Measurements from ENCODE around the gene GJB2. TPM values are rescaled to one million over a fixed set of nuclear protein-coding genes. Genes with fewer than 3 reads are reported as not detected.
A peak's percentile ranks its signal among the peaks of the same experiment; 100 is the strongest.

Gene GJB2
- total RNA-seq, 1 donor = 0.18 TPM

DNA sequence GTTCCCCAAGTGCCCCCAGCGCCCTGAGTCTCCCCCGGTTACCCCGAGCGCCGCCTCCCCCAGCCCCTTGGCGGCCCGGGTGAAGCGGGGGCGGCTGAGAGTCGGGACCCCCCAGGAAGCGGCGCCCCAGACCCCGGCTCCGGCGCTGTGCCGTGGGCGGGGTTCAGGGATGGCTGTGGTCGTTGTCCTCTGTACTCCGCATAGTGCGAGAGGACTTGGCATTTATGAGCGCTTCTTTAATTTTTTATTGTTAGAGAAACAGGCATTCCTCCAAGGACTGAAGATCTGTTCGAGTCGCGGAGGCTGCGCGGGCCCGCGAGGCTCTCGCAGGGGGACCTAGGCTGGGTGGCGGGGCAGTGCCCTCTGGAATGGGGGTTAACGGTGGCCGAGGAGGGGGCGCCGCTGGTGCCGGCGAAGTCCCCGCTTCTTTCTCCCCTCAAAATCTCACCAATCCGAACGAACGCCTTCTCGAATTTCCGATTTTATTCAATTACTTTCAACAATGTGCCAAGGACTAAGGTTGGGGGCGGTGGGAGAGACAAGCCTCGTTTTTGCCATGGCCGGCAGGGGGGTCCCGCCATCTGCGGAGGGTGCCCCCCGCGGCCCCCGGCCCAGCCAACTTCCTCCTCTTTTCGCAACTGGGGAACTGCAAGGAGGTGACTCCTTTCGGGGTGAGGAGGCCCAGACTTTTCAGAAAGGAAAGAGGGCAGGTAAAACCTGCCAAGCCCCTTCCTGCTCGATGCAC, 596 bp upstream of the GJB2 start:
- TF ChIP-seq, protein P1, sequence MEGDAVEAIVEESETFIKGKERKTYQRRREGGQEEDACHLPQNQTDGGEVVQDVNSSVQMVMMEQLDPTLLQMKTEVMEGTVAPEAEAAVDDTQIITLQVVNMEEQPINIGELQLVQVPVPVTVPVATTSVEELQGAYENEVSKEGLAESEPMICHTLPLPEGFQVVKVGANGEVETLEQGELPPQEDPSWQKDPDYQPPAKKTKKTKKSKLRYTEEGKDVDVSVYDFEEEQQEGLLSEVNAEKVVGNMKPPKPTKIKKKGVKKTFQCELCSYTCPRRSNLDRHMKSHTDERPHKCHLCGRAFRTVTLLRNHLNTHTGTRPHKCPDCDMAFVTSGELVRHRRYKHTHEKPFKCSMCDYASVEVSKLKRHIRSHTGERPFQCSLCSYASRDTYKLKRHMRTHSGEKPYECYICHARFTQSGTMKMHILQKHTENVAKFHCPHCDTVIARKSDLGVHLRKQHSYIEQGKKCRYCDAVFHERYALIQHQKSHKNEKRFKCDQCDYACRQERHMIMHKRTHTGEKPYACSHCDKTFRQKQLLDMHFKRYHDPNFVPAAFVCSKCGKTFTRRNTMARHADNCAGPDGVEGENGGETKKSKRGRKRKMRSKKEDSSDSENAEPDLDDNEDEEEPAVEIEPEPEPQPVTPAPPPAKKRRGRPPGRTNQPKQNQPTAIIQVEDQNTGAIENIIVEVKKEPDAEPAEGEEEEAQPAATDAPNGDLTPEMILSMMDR (IDR thresholded peaks at IDR 0.05; ENCODE audit: insufficient read depth, low read length) = no peak
- peak overlapping the region; percentile 18 for H3K4me3 ChIP-seq (ENCODE audit: low read depth, low read length)
- DNase-seq (ENCODE audit: low read depth) = peak; percentile 12

DNA sequence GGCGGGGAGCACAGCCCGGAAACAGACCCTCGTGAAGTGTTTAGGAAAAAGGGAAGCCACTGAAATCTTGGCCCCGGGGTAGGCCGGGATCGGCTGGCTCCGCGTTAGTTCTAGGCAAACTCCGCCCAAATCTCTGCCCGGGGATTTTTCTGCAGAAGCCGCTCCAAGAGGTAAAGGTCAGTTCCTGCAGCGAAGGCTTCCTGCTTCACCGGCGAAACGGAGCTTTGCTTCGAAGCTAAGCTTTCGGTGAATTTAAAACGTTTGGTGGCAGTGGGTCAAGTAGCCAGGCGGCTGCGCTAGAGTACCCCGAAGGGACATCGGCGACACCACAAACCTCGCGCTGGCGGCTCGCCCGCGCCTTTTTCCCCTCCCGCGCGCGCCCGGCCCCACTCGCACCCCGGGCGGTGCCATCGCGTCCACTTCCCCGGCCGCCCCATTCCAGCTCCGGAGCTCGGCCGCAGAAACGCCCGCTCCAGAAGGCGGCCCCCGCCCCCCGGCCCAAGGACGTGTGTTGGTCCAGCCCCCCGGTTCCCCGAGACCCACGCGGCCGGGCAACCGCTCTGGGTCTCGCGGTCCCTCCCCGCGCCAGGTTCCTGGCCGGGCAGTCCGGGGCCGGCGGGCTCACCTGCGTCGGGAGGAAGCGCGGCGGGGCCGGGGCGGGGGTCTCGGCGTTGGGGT, 441 bp downstream of the GJB2 start:
- peak overlapping the region; percentile 51 for H3K4me3 ChIP-seq (ENCODE audit: low read depth, low read length)
- TF ChIP-seq, protein P1 (IDR thresholded peaks at IDR 0.05; ENCODE audit: insufficient read depth, low read length) = no peak
- peak; percentile 10 for DNase-seq (ENCODE audit: low read depth)

DNA sequence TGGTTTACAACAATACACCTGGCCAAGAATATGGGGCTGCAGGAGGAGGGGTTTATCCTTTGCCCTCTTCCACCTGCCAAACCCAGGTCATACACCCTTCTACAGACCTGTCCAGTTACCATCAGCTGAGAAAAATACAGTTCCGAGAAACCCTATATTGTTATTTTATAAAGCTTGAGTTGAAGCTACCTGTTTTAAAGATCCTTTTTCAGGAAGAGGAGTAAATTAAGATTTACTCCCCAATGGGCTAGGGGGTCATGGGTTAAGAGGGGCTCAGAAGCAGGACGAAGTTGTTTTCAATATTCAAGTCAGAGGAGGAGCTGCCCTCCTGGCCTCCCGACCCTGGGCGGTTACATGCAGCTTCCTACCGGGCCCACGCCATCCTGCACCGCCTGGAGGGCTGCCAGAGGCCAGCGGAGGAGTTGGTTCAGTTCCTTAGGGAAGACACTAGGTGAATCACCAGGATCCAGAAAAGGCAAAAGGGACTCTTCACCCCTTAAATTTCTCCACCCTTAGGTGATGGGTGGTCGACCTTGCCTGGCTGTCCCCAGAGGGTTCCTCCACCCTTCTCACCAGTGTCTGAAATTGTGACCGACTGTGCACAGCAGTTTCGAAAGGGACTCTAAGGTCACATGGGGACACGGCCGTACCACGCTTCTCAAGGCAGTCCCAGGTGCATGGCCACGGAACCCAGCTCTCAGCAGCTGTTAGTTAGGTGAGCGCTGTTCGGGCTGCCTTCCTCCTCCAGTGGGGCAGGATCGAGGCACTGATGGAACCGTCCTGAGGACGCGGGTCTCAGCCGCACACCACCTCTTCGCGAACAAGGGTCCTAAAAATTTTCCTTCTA, 1.2 kb downstream of the GJB2 start:
- TF ChIP-seq, protein P1 (IDR thresholded peaks at IDR 0.05; ENCODE audit: insufficient read depth, low read length) = no peak
- no peak overlapping the region for H3K4me3 ChIP-seq (ENCODE audit: low read depth, low read length)
- DNase-seq (ENCODE audit: low read depth) = no peak

DNA sequence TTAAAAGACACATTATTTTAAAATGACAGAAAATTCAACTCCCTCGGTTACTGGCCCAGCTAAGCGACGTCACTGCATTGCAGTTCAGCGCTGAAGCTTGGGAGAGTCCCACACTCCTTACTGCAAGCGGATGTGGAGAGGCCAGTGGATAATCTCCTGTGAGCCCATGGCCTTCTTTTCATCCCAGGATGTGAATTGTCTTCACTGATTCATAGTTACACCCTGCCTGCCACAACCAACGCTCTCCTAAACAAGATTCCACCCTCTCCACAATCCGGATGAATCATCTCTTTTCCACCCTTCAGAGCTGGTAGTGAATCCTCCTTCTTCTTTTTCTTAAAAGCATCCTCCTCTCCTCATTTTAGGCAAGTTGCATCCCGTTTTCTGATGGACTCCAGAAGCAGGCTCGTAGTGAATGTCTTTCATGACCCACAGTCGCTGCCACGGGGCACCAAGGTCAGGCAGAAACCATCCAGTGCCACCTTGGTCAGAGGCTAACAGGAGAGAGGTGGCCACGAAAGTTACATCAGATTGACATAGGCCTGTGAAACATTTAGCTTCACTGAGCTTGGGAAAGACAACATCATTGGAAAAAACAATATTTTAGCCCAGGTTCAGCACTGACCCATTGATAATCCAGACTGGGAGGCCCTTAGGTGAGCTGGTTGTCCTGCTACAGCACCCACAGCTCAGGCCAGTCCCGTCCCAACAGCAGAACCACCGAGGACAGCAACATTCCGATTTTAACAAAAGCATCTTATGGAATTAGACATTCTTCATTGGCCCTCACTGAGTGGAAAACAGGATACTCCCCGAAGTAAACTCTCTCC, 2.0 kb downstream of the GJB2 start:
- TF ChIP-seq, protein P1 (IDR thresholded peaks at IDR 0.05; ENCODE audit: insufficient read depth, low read length) = no peak
- DNase-seq (ENCODE audit: low read depth) = peak; percentile 51
- no peak overlapping the region for H3K4me3 ChIP-seq (ENCODE audit: low read depth, low read length)

DNA sequence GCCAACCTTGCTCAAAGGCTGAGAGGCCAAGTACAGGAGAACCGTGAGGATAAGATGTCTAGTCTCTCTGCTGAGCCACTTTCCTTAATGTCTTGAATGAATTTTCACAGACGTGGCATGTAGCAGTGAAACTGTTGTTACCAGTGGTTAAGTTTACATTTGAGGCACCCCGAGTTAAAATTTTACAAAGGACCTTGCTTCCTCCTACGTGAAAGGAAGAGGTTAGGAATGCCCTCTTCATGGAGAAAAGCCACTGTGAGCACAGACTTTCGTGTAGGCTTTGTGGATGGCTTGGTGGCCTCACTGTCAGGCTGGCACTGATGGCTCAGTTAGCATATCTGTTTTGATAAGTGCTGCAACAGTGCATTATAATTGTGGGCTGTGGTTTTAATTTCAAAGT, 2.7 kb downstream of the GJB2 start:
- no peak overlapping the region for H3K4me3 ChIP-seq (ENCODE audit: low read depth, low read length)
- TF ChIP-seq, protein P1 (IDR thresholded peaks at IDR 0.05; ENCODE audit: insufficient read depth, low read length) = no peak
- DNase-seq (ENCODE audit: low read depth) = no peak

Data from fibroblast of the aortic adventitia (primary cell).